HG03571 (cell line): ENCODE data around the gene PRLR.

Experiments
- ATAC-seq: cut with Tn5 transposase; IDR thresholded peaks from one replicate; pipeline ENCODE4 v1.9.1; 2021; ENCODE audit not compliant: unreplicated experiment

The PRLR gene

DNA sequence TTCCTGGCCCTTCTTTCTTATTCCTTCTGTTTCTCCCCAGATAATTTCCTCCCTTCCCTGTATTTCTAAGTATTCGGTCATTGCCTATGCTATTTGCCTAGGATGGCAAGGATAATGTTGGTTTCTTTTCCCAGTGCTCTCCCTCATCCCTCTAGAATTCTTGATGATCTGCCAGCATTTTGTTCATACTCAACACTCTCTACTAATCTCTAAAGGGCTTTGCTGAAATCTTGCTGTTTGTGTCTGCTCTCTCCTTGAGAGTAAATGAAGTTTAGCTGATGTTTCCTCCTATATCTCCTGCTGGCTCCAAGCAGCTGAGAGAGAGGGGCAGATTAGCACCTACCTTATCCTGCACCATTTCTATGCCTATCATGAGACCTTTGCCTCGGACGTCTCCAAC, 220.6 kb downstream of the PRLR start:
- ATAC-seq = no peak

DNA sequence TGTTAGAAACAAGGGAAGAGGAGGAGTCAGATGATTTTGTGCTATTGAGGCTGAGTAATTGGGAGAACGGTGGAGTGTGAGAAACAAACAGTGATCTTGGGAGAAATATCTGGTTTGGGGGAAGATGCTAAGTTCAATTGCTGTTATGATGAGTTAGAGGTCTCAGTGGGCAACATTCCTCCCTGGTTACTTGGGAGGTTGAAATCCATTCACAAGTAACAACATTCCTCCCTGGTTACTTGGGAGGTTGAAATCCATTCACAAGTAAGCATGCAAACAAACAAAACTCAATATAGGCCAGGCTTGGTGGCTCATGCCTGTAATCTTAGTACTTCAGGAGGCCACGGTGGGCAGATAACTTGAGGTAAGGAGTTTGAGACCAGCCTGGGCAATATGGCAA, 221.3 kb downstream of the PRLR start:
- no peak for ATAC-seq

DNA sequence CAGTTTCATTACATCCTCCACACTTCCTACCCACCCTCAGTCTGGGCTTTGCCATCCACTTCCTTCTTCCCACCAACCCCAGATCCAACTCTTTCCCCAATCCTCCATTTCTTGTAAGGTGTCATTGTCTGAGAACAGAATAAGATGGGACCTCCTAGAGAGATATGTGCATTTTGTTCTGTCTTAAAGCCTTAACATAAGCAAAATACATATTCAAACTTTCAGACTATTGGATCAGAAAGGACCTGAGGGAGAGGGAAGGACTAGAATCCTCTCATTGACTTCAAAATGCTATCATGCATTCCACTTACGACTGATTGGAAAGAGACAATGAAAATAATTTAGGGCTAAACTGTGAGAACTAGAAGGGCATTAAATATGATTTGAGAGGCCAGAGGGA, 225.5 kb downstream of the PRLR start:
- ATAC-seq = no peak

DNA sequence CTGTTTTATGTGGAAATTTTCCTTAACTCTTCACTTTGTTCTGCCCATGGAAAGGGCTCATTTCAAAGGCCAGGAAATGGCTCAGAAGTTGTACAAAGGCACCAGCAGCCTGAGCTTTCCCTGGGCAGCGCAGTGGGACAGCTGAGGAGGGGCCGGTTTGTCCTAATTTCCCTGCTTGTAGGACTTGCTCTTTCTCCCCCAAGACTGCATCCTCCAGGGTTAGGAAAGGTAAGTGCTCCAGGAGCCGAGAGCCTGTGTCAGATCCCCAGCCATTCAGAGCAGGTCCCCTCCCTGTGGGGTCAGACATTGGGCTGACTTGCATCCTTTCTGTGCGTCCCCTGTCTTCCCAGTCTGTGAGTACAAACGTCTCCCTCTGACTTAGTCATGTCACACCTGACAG, 226.1 kb downstream of the PRLR start:
- no peak for ATAC-seq

- ATAC-seq = peak; percentile 68
These were observed 227.0 kb downstream of the PRLR start for GRCh38 chr5:35003018-35003957.

GRCh38 chr5:35002459-35002858, 227.8 kb downstream of the PRLR start:
- no peak for ATAC-seq

DNA sequence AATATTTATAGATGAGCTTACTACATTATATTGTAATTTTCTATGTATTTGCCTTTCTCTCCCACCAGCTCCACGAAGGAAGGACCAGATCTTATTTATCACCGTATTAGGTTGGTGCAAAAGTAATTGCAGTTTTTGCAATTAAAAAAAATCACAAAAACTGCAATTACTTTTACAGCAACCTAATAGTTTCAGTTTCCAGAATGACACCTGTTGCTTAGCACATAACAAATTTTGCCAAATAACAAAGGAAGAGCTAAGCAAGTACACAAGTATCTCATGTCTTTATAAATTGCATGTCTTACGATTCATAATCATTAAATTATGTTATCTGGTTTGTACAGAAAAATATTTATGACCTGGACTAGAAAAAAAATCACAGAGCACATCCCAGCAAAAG, 228.4 kb downstream of the PRLR start:
- no peak for ATAC-seq
